Esophagus muscularis mucosa (tissue), 4 donors: ENCODE results near the gene MXI1. TPM values are rescaled to one million over a fixed set of nuclear protein-coding genes. Genes with fewer than 3 reads are reported as not detected.
"Not testable (repeated sequence)": the region's sequence is repeated elsewhere in the genome, so short reads cannot be mapped to it uniquely, and the experiment has no call there.

Experiments
- DNase-seq: peaks from one replicate; pipeline ENCODE4 v3.0.0-alpha.2; 2017; ENCODE audit errors: extremely low spot score
- H3K27ac ChIP-seq, 4 donors: fragments of 200-600 bp; sonication (generic); replicated peaks in 1 of 4; 1 replicate in 3 of 4; 2 replicates in 1 of 4; pipeline ENCODE4 v1.5.1; 2016 to 2019; ENCODE audit warnings: mild to moderate bottlenecking in 1 of 4
- H3K27me3 ChIP-seq, 4 donors: fragments of 200-600 bp; sonication (generic); one replicate each; pipeline versions ENCODE4 v1.5.1 to v1.6.0; 2016 to 2019
- H3K36me3 ChIP-seq, 4 donors: fragments of 200-600 bp; sonication (generic); one replicate each; pipeline ENCODE4 v1.5.1; 2016 to 2019
- H3K4me1 ChIP-seq, 4 donors: fragments of 200-600 bp; sonication (generic); one replicate each; pipeline ENCODE4 v1.5.1; 2016 to 2019
- H3K4me3 ChIP-seq, 4 donors: fragments of 200-600 bp; sonication (generic); 1 replicate in 2 of 4; 2 replicates in 2 of 4; pipeline ENCODE4 v1.5.1; 2016 to 2019; ENCODE audit warnings: mild to moderate bottlenecking in 4 of 4, moderate library complexity in 1 of 4
- H3K9me3 ChIP-seq, 4 donors: fragments of 200-600 bp; sonication (generic); 1 replicate in 3 of 4; 2 replicates in 1 of 4; pipeline ENCODE4 v1.5.1; 2016 to 2019
- CTCF ChIP-seq, 3 experiments: fragments of 200-600 bp in 2 of 3; fragments of 450-650 bp in 1 of 3; sonication (generic) in 2 of 3; IDR thresholded peaks; one replicate each; pipeline ENCODE4 v1.5.1; 2017 to 2019; ENCODE audit warnings: antibody characterized with exemption in 3 of 3, mild to moderate bottlenecking in 2 of 3, moderate library complexity in 1 of 3
- EP300 ChIP-seq: sonication (generic); formaldehyde crosslinking; IDR thresholded peaks from one replicate; pipeline ENCODE4 v1.6.1; 2017; ENCODE audit warnings: antibody characterized with exemption
- POLR2A ChIP-seq: fragments of 450-650 bp; IDR thresholded peaks from one replicate; pipeline ENCODE4 v1.6.1; 2017; ENCODE audit warnings: antibody characterized with exemption, moderate library complexity, mild to moderate bottlenecking, low read depth
- POLR2AphosphoS5 ChIP-seq, 2 donors: sonication (generic); formaldehyde crosslinking; IDR thresholded peaks; one replicate each; pipeline ENCODE4 v1.6.1; 2017; ENCODE audit warnings: antibody characterized with exemption in 2 of 2
- WGBS: methylation state at CpG from one replicate; pipeline ENCODE4 v1.1.5; 2018; 5-methylcytosine and 5-hydroxymethylcytosine counted together
- intact Hi-C: fragments of 100-400 bp; cut with DNase I; formaldehyde crosslinking; loops from one replicate; pipeline ENCODE4 v1.15.1; 2023
- total RNA-seq, 4 donors: library from RNA; depleted of rRNA; stranded (reverse); fragments of >200 nt; gene quantifications; one replicate each; pipeline versions ENCODE4 v1.1.0 to v1.2.1, GENCODE V29; 2016

MXI1 gene
- total RNA-seq, 4 donors from 2014 or later, result 198 to 292 (median 226) TPM

- DNase-seq, result no peak
- no peak for TF ChIP-seq EP300
- no peak for TF ChIP-seq POLR2A
- no peak for TF ChIP-seq POLR2AphosphoS5 (IDR thresholded peaks at IDR 0.05)
- no peak for TF ChIP-seq CTCF (IDR thresholded peaks at IDR 0.05)
- H3K4me1 ChIP-seq, result peaks cover 62 to 100% (median 96%) of the 10 kb centered on the region in 4 donors
- no peaks in the 10 kb centered on the region for H3K27me3 ChIP-seq
- 56% methylated on average over 2 of the region's 2 CpGs for WGBS
- intact Hi-C loops, result no loop called here
- H3K27ac ChIP-seq, result peak overlapping the region; percentile 81 to 84 (median 82)
- H3K4me3 ChIP-seq, result peak overlapping the region in 3 of 4 donors; percentile 27 to 44 (median 34)
- H3K9me3 ChIP-seq, result no peaks in the 10 kb centered on the region
- H3K36me3 ChIP-seq, result no peaks in the 10 kb centered on the region
These were observed 61.6 kb downstream of the MXI1 start for GRCh38 chr10:110268971-110269370.

- H3K4me1 ChIP-seq, result peaks cover 62 to 100% (median 96%) of the 10 kb centered on the region in 4 donors
- H3K4me3 ChIP-seq, result peak overlapping the region; percentile 27 to 44 (median 32)
- DNase-seq, result no peak
- intact Hi-C loops, result no loop called here
- H3K27ac ChIP-seq, result peak overlapping the region; percentile 81 to 84 (median 82)
- no peaks in the 10 kb centered on the region for H3K9me3 ChIP-seq
- 16% methylated on average over 4 of the region's 4 CpGs for WGBS
- H3K27me3 ChIP-seq, result no peaks in the 10 kb centered on the region
- no peaks in the 10 kb centered on the region for H3K36me3 ChIP-seq
- TF ChIP-seq CTCF (IDR thresholded peaks at IDR 0.05), result no peak
- no peak for TF ChIP-seq POLR2A
- peak; percentile 8 to 59 for TF ChIP-seq POLR2AphosphoS5 (IDR thresholded peaks at IDR 0.05)
- peak; percentile 12 for TF ChIP-seq EP300
These were observed 62.2 kb downstream of the MXI1 start for GRCh38 chr10:110269374-110270318.

GRCh38 chr10:110272995-110273394, 65.6 kb downstream of the MXI1 start:
- H3K36me3 ChIP-seq, DNase-seq, H3K27me3 ChIP-seq, intact Hi-C loops, H3K4me3 ChIP-seq, H3K9me3 ChIP-seq: not testable (repeated sequence)
- peaks cover 70 to 100% (median 96%) of the 10 kb centered on the region in 4 donors for H3K4me1 ChIP-seq
- 91% methylated on average over 15 of the region's 15 CpGs for WGBS
- H3K27ac ChIP-seq, result peak overlapping the region; percentile 55 to 84 (median 81)

GRCh38 chr10:110273474-110273873, 66.1 kb downstream of the MXI1 start:
- H3K27me3 ChIP-seq, result no peaks in the 10 kb centered on the region
- intact Hi-C loops, result no loop called here
- 37% methylated on average over 4 of the region's 4 CpGs for WGBS
- DNase-seq, result peak; percentile 92
- peak overlapping the region; percentile 55 to 84 (median 81) for H3K27ac ChIP-seq
- no peak overlapping the region for H3K4me3 ChIP-seq
- H3K9me3 ChIP-seq, result no peaks in the 10 kb centered on the region
- H3K36me3 ChIP-seq, result no peaks in the 10 kb centered on the region
- peaks cover 71 to 100% (median 96%) of the 10 kb centered on the region in 4 donors for H3K4me1 ChIP-seq
- TF ChIP-seq CTCF (IDR thresholded peaks at IDR 0.05) (no peak), EP300 (peak; percentile 37), POLR2AphosphoS5 (IDR thresholded peaks at IDR 0.05) (peak; percentile 73 to 81)

- TF ChIP-seq POLR2AphosphoS5 (IDR thresholded peaks at IDR 0.05), result no peak
- TF ChIP-seq CTCF (IDR thresholded peaks at IDR 0.05), result no peak
- TF ChIP-seq EP300, result no peak
- no peak for TF ChIP-seq POLR2A
- Histone ChIP-seq H3K4me1 (peaks cover 73 to 100% (median 96%) of the 10 kb centered on the region in 4 donors), H3K36me3 (no peaks in the 10 kb centered on the region), H3K9me3 (no peaks in the 10 kb centered on the region), H3K27ac (peak overlapping the region; percentile 55 to 84 (median 81)), H3K27me3 (no peaks in the 10 kb centered on the region), H3K4me3 (no peak overlapping the region)
- intact Hi-C loops, result no loop called here
- no peak for DNase-seq
These were observed 66.7 kb downstream of the MXI1 start for GRCh38 chr10:110274072-110274627.
